Measurements from ENCODE around the gene DUS1L.

DNA sequence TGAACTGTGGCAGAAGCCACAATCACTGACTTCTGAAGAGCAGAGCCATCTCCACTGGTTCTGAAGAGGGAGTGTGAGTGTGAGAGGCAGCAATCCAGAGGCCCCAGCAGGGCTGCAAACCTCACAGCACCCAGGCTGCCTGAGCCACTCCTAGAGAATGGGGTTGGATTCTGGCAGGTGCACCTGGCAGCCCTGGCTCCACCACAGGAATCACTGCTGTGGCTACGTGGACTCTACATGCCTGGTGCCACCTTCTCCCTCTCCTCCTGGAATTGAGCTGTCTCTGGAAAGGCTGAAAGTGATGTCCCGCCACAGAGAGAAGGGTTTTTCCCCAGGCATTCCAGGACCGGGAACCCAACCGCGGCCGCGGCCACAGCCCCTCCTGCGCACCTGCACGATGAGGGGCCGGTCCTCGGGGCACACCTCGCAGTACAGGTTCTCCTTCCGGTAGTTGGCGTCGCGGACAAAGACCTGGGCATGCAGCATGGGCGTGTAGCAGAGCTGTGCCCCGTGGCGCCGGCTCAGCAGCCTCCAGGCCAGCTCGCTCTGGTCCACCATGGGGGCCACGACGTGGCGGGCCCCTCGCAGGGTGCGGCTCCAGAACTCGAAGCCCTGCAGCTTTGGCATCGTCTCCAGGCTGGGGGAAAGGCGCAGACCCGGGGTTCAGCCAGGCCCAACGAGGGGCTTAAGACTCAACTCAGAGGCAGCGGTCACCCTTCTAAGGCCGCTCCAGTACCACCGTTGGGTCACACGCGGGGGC lies 991 bp downstream of the DUS1L start:
- TF ChIP-seq, protein P1, sequence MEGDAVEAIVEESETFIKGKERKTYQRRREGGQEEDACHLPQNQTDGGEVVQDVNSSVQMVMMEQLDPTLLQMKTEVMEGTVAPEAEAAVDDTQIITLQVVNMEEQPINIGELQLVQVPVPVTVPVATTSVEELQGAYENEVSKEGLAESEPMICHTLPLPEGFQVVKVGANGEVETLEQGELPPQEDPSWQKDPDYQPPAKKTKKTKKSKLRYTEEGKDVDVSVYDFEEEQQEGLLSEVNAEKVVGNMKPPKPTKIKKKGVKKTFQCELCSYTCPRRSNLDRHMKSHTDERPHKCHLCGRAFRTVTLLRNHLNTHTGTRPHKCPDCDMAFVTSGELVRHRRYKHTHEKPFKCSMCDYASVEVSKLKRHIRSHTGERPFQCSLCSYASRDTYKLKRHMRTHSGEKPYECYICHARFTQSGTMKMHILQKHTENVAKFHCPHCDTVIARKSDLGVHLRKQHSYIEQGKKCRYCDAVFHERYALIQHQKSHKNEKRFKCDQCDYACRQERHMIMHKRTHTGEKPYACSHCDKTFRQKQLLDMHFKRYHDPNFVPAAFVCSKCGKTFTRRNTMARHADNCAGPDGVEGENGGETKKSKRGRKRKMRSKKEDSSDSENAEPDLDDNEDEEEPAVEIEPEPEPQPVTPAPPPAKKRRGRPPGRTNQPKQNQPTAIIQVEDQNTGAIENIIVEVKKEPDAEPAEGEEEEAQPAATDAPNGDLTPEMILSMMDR (IDR thresholded peaks at IDR 0.05), result no peak
- no peak for TF ChIP-seq POLR2AphosphoS5 (IDR thresholded peaks at IDR 0.05)

All from stomach (tissue), 4 donors.